Peyer's patch (tissue), 4 donors: ENCODE measurements around the gene PGLYRP2. TPM values are rescaled to one million over a fixed set of nuclear protein-coding genes. Genes with fewer than 3 reads are reported as not detected.
"Not testable (repeated sequence)": the region's sequence is repeated elsewhere in the genome, so short reads cannot be mapped to it uniquely, and the experiment has no call there.

Source experiments
- DNase-seq, 3 donors: peaks; one replicate each; pipeline ENCODE4 v3.0.0-alpha.2; 2017 to 2019
- H3K27ac ChIP-seq, 4 donors: fragments of 200-600 bp; sonication (generic); one replicate each; pipeline ENCODE4 v1.5.1; 2016 to 2019
- H3K27me3 ChIP-seq, 2 donors: fragments of 200-600 bp; sonication (generic); one replicate each; pipeline ENCODE4 v1.5.1; 2019
- H3K36me3 ChIP-seq, 3 donors: fragments of 200-600 bp; sonication (generic); one replicate each; pipeline ENCODE4 v1.5.1; 2016 to 2019
- H3K4me1 ChIP-seq, 4 donors: fragments of 200-600 bp; sonication (generic); one replicate each; pipeline ENCODE4 v1.5.1; 2016 to 2019
- H3K4me3 ChIP-seq, 4 donors: fragments of 200-600 bp; sonication (generic); 1 replicate in 3 of 4; 2 replicates in 1 of 4; pipeline ENCODE4 v1.5.1; 2016 to 2019; ENCODE audit warnings: mild to moderate bottlenecking in 1 of 4
- H3K9me3 ChIP-seq, 4 donors: fragments of 200-600 bp; sonication (generic); one replicate each; pipeline ENCODE4 v1.5.1; 2016 to 2019; ENCODE audit warnings: mild to moderate bottlenecking in 1 of 4
- POLR2A ChIP-seq, 2 donors: fragments of 450-650 bp; IDR thresholded peaks; one replicate each; pipeline ENCODE4 v1.5.1; 2017; ENCODE audit warnings: antibody characterized with exemption in 2 of 2, mild to moderate bottlenecking in 2 of 2, moderate library complexity in 2 of 2
- total RNA-seq, 4 donors: library from RNA; depleted of rRNA; stranded (reverse); fragments of >200 nt; gene quantifications; one replicate each; pipeline ENCODE4 v1.1.0, GENCODE V29; 2016
- TF ChIP-seq, protein P1 (sequence below), 6 experiments: fragments of 450-650 bp in 4 of 6; fragments of 200-600 bp in 2 of 6; sonication (generic) in 1 of 6; IDR thresholded peaks; one replicate each; pipeline ENCODE4 v1.5.1; 2017 to 2019; ENCODE audit warnings: antibody characterized with exemption in 6 of 6, mild to moderate bottlenecking in 3 of 6, moderate library complexity in 1 of 6

Gene PGLYRP2
- total RNA-seq, 4 donors from 2014 or later, result not detected

DNA sequence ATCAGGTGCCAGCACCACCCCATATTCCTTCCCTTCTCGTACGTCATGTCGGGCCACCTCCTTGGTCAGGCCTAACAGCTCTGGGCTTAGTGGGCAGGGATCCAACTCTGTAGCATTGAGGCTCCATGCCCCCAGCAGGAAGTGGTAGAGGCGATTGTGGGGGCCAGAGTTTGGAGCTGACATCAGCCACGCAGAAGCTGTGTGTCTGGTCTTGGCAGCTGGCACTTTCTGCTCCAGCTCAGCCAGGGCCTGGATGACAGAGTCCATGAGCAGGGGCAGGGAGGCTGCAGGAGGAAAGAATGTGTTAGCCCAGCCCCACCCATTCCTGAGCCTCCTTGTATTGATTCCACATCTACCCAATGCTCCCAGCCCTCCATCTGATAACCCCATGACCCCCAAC lies 3.0 kb downstream of the PGLYRP2 start:
- no peaks in the 10 kb centered on the region for H3K27me3 ChIP-seq
- TF ChIP-seq, protein P1, sequence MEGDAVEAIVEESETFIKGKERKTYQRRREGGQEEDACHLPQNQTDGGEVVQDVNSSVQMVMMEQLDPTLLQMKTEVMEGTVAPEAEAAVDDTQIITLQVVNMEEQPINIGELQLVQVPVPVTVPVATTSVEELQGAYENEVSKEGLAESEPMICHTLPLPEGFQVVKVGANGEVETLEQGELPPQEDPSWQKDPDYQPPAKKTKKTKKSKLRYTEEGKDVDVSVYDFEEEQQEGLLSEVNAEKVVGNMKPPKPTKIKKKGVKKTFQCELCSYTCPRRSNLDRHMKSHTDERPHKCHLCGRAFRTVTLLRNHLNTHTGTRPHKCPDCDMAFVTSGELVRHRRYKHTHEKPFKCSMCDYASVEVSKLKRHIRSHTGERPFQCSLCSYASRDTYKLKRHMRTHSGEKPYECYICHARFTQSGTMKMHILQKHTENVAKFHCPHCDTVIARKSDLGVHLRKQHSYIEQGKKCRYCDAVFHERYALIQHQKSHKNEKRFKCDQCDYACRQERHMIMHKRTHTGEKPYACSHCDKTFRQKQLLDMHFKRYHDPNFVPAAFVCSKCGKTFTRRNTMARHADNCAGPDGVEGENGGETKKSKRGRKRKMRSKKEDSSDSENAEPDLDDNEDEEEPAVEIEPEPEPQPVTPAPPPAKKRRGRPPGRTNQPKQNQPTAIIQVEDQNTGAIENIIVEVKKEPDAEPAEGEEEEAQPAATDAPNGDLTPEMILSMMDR (IDR thresholded peaks at IDR 0.05), result no peak
- TF ChIP-seq POLR2A (IDR thresholded peaks at IDR 0.05), result no peak
- H3K27ac ChIP-seq, result no peak overlapping the region
- no peak overlapping the region for H3K4me3 ChIP-seq
- DNase-seq, result no peak
- H3K36me3 ChIP-seq, result no peaks in the 10 kb centered on the region
- H3K4me1 ChIP-seq, result no peaks in the 10 kb centered on the region
- no peaks in the 10 kb centered on the region for H3K9me3 ChIP-seq

- no peak for TF ChIP-seq POLR2A (IDR thresholded peaks at IDR 0.05)
- TF ChIP-seq, protein P1 (IDR thresholded peaks at IDR 0.05), result no peak
Measured at GRCh38 chr19:15475611-15476010, 3.7 kb downstream of the PGLYRP2 start.

GRCh38 chr19:15475169-15475568 lies 4.1 kb downstream of the PGLYRP2 start:
- no peaks in the 10 kb centered on the region for H3K4me1 ChIP-seq
- no peak overlapping the region for H3K4me3 ChIP-seq
- no peaks in the 10 kb centered on the region for H3K9me3 ChIP-seq
- no peak for DNase-seq
- TF ChIP-seq, protein P1 (IDR thresholded peaks at IDR 0.05), result no peak
- no peaks in the 10 kb centered on the region for H3K36me3 ChIP-seq
- no peaks in the 10 kb centered on the region for H3K27me3 ChIP-seq
- no peak overlapping the region for H3K27ac ChIP-seq

More at GRCh38 chr19:15475611-15476010, 3.7 kb downstream of the PGLYRP2 start:
- DNase-seq, result no peak
- Histone ChIP-seq H3K36me3 (no peaks in the 10 kb centered on the region), H3K9me3 (no peaks in the 10 kb centered on the region), H3K27ac (no peak overlapping the region), H3K27me3 (no peaks in the 10 kb centered on the region), H3K4me3 (no peak overlapping the region), H3K4me1 (no peaks in the 10 kb centered on the region)

DNA sequence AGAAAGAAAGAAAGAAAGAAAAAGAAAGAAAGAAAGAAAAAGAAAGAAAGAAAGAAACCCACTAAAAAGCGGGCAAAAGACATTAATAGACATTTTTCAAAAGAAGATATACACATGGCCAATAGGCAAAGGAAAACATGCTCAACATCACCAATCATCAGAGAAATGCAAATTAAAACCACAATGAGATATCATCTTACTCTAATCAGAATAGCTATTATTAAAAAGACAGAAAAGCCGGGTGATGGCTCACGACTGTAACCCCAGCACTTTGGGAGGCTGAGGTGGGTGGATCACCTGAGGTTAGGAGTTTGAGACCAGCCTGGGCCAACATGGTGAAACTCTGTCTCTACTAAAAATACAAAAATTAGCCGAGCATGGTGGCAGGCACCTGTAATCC lies 5.5 kb downstream of the PGLYRP2 start:
- not testable (repeated sequence) for DNase-seq, H3K27ac ChIP-seq, H3K36me3 ChIP-seq, H3K9me3 ChIP-seq, H3K4me1 ChIP-seq, H3K27me3 ChIP-seq, H3K4me3 ChIP-seq

GRCh38 chr19:15471639-15472101 lies 7.6 kb downstream of the PGLYRP2 start:
- DNase-seq, result no peak
- no peak for TF ChIP-seq POLR2A (IDR thresholded peaks at IDR 0.05)
- TF ChIP-seq, protein P1 (IDR thresholded peaks at IDR 0.05), result no peak
- peaks cover 0 to 6% of the 10 kb centered on the region in 2 donors for H3K27me3 ChIP-seq

DNA sequence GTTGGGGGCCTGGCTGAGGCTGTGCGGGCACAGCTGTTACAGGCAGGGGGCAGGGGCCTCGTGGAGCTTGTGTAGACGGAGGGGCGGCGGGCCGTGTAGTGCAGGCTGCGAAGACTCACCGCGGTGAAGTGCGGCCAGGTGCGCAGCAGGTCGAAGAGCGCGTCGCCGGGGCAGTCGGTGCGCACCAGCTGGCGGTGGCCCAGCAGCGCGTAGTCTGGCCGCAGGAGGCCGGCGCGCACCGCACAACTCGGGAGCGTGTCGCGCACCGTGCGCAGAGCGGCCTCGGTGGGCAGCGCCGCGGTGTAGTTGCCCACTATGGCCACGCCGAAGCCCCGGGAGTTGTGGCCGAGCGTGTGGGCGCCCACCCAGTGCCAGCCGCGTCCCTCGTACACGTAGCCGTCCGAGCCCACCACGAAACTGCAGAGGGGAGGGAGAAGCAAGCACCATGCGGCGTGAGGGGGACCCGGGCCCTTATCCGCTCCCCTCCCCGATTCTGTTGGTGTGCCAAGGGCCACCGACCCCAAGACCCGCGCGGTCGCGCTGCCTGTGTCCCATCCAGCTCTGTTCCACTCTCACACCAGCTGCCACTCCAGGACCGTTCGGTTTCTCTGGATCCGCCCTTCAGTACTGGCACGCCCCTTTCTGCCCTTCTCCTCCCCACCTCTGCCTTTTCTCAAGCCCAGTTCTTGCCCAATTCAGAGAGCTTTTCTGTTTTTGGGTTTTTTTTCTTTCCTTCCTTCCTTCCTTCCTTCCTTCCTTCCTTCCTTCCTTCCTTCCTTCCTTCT lies 9.6 kb downstream of the PGLYRP2 start:
- Histone ChIP-seq H3K4me1 (peaks cover 0 to 11% (median 6%) of the 10 kb centered on the region in 4 donors), H3K36me3 (no peaks in the 10 kb centered on the region), H3K27me3 (peaks cover 0 to 6% of the 10 kb centered on the region in 2 donors), H3K9me3 (no peaks in the 10 kb centered on the region), H3K4me3 (peak overlapping the region; percentile 25 to 51 (median 45)), H3K27ac (peak overlapping the region in 1 of 4 donors; percentile 38)
- TF ChIP-seq POLR2A (IDR thresholded peaks at IDR 0.05), result no peak
- TF ChIP-seq, protein P1 (IDR thresholded peaks at IDR 0.05), result no peak
- DNase-seq, result no peak

More at GRCh38 chr19:15471639-15472101, 7.6 kb downstream of the PGLYRP2 start:
- H3K9me3 ChIP-seq, result no peaks in the 10 kb centered on the region
- no peak overlapping the region for H3K4me3 ChIP-seq
- H3K4me1 ChIP-seq, result peaks cover 0 to 6% (median 5%) of the 10 kb centered on the region in 4 donors
- no peaks in the 10 kb centered on the region for H3K36me3 ChIP-seq
- H3K27ac ChIP-seq, result no peak overlapping the region
